ENCODE measurements around the gene WDFY4. TPM values are rescaled to one million over a fixed set of nuclear protein-coding genes. Genes with fewer than 3 reads are reported as not detected.

WDFY4 gene
- total and polyA plus RNA-seq, 2 experiments from 2014 or later: 0.14 TPM; not detected in 1

DNA sequence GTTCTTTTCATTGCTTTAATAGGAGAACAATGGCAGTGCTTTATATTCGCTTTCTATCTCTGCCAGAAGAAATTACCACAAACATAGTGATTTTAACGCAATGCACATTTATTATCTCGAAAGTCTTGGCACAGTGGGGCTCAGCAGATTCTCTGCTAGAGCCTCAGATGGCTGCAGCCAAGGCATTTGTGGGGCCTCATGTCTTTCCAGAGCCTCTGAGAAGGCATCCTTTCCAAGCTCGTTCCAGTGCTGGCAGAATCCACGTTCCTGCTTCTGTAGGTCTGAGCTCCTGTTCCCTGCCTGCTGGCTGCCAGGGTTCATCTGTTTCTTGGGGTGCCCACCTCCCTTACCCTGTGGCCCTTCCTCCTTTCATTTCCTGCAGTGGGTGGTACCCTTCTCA, 194.8 kb downstream of the WDFY4 start:
- no peak overlapping the region for H3K4me3 Mint-ChIP-seq
- ATAC-seq: no peak

DNA sequence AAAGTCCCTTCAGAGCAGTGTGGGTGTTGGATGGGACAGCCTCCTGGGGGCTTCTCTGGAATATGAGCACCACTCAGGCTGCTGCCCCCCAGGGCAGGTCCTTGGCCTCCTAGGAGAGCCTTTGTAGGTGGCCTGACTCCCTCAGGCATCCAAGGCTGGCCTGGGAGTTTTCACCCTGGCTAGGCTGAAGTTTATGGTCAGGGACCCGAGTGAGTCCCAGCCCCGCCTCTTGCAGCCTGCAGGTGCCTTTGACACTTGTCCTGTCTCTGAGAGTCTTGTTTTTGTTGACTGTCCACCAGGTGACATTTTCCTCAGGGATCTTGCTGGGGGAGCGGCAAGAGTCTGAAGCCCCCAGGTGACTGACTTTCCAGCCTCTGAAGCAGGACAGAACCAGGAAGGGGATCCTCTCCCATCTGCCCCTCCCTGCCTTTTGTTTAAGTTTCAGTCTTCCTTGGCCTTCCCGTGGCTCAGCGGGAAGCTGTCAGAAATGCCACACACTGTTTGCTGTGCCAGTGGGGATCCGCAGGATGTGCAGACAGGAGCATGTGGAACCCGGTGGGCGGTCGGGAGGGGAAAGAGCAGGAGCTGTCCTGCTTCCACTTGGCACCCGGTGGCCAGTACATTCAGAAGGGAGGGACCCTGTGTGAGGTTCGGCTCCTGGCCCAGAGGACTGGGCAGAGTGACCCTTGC, 195.5 kb downstream of the WDFY4 start:
- Histone ChIP-seq H3K4me2 (no peak overlapping the region), H3K27ac (ENCODE audit: low read depth) (no peak overlapping the region), H3K36me3 (ENCODE audit: insufficient read depth) (no peaks in the 10 kb centered on the region), H3F3A (replicated peaks; ENCODE audit: low read depth) (no peaks in the 10 kb centered on the region), H3K4me3 (no peak overlapping the region), H3K9me2 (ENCODE audit: insufficient read depth) (no peaks in the 10 kb centered on the region), H4K20me1 (replicated peaks; ENCODE audit: insufficient read depth) (no peaks in the 10 kb centered on the region; the same call in 1 of the 2 replicates), H2AFZ (no peak overlapping the region), H3K4me1 (ENCODE audit: insufficient read depth) (no peaks in the 10 kb centered on the region), H3K79me2 (replicated peaks; ENCODE audit: insufficient read depth) (no peaks in the 10 kb centered on the region), H3K27me3 (ENCODE audit: insufficient read depth) (no peaks in the 10 kb centered on the region)
- Mint-ChIP-seq H3K27me3 (ENCODE audit: insufficient read depth, low read depth, poor library complexity) (peaks cover 4% of the 10 kb centered on the region), H3K4me3 (no peak overlapping the region), H3K9me3 (no peaks in the 10 kb centered on the region), H3K27ac (no peak overlapping the region), H3K4me1 (peaks cover 6% of the 10 kb centered on the region; the same call in 2 of the 3 replicates), H3K36me3 (ENCODE audit: low read depth) (no peaks in the 10 kb centered on the region)
- ATAC-seq (peak; percentile 73), DNase-seq (ENCODE audit: low spot score) (no peak)
- no peak for TF ChIP-seq ZNF114 (CRISPR knock-in tag; IDR thresholded peaks at IDR 0.05)
- TF ChIP-seq, protein P1, sequence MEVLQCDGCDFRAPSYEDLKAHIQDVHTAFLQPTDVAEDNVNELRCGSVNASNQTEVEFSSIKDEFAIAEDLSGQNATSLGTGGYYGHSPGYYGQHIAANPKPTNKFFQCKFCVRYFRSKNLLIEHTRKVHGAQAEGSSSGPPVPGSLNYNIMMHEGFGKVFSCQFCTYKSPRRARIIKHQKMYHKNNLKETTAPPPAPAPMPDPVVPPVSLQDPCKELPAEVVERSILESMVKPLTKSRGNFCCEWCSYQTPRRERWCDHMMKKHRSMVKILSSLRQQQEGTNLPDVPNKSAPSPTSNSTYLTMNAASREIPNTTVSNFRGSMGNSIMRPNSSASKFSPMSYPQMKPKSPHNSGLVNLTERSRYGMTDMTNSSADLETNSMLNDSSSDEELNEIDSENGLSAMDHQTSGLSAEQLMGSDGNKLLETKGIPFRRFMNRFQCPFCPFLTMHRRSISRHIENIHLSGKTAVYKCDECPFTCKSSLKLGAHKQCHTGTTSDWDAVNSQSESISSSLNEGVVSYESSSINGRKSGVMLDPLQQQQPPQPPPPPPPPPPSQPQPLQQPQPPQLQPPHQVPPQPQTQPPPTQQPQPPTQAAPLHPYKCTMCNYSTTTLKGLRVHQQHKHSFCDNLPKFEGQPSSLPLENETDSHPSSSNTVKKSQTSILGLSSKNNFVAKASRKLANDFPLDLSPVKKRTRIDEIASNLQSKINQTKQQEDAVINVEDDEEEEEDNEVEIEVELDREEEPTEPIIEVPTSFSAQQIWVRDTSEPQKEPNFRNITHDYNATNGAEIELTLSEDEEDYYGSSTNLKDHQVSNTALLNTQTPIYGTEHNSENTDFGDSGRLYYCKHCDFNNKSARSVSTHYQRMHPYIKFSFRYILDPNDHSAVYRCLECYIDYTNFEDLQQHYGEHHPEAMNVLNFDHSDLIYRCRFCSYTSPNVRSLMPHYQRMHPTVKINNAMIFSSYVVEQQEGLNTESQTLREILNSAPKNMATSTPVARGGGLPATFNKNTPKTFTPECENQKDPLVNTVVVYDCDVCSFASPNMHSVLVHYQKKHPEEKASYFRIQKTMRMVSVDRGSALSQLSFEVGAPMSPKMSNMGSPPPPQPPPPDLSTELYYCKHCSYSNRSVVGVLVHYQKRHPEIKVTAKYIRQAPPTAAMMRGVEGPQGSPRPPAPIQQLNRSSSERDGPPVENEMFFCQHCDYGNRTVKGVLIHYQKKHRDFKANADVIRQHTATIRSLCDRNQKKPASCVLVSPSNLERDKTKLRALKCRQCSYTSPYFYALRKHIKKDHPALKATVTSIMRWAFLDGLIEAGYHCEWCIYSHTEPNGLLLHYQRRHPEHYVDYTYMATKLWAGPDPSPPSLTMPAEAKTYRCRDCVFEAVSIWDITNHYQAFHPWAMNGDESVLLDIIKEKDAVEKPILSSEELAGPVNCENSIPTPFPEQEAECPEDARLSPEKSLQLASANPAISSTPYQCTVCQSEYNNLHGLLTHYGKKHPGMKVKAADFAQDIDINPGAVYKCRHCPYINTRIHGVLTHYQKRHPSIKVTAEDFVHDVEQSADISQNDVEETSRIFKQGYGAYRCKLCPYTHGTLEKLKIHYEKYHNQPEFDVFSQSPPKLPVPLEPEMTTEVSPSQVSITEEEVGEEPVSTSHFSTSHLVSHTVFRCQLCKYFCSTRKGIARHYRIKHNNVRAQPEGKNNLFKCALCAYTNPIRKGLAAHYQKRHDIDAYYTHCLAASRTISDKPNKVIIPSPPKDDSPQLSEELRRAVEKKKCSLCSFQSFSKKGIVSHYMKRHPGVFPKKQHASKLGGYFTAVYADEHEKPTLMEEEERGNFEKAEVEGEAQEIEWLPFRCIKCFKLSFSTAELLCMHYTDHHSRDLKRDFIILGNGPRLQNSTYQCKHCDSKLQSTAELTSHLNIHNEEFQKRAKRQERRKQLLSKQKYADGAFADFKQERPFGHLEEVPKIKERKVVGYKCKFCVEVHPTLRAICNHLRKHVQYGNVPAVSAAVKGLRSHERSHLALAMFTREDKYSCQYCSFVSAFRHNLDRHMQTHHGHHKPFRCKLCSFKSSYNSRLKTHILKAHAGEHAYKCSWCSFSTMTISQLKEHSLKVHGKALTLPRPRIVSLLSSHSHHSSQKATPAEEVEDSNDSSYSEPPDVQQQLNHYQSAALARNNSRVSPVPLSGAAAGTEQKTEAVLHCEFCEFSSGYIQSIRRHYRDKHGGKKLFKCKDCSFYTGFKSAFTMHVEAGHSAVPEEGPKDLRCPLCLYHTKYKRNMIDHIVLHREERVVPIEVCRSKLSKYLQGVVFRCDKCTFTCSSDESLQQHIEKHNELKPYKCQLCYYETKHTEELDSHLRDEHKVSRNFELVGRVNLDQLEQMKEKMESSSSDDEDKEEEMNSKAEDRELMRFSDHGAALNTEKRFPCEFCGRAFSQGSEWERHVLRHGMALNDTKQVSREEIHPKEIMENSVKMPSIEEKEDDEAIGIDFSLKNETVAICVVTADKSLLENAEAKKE (CRISPR knock-in tag; IDR thresholded peaks at IDR 0.05): no peak
- TF ChIP-seq CREB1 (CRISPR knock-in tag; IDR thresholded peaks at IDR 0.05; ENCODE audit: low read depth): no peak
- TF ChIP-seq, protein P2, sequence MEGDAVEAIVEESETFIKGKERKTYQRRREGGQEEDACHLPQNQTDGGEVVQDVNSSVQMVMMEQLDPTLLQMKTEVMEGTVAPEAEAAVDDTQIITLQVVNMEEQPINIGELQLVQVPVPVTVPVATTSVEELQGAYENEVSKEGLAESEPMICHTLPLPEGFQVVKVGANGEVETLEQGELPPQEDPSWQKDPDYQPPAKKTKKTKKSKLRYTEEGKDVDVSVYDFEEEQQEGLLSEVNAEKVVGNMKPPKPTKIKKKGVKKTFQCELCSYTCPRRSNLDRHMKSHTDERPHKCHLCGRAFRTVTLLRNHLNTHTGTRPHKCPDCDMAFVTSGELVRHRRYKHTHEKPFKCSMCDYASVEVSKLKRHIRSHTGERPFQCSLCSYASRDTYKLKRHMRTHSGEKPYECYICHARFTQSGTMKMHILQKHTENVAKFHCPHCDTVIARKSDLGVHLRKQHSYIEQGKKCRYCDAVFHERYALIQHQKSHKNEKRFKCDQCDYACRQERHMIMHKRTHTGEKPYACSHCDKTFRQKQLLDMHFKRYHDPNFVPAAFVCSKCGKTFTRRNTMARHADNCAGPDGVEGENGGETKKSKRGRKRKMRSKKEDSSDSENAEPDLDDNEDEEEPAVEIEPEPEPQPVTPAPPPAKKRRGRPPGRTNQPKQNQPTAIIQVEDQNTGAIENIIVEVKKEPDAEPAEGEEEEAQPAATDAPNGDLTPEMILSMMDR (conservative IDR thresholded peaks at IDR 0.05; ENCODE audit: low read depth in 2 of 2): no peak
- TF ChIP-seq POLR2AphosphoS5 (IDR thresholded peaks at IDR 0.05; ENCODE audit: low read depth): no peak
- no peak for TF ChIP-seq EZH2phosphoT487 (IDR thresholded peaks at IDR 0.05; ENCODE audit: unreplicated experiment)
- no peak for TF ChIP-seq JUNB (IDR thresholded peaks at IDR 0.05; ENCODE audit: unreplicated experiment)
- TF ChIP-seq, protein P3, sequence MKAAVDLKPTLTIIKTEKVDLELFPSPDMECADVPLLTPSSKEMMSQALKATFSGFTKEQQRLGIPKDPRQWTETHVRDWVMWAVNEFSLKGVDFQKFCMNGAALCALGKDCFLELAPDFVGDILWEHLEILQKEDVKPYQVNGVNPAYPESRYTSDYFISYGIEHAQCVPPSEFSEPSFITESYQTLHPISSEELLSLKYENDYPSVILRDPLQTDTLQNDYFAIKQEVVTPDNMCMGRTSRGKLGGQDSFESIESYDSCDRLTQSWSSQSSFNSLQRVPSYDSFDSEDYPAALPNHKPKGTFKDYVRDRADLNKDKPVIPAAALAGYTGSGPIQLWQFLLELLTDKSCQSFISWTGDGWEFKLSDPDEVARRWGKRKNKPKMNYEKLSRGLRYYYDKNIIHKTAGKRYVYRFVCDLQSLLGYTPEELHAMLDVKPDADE (IDR thresholded peaks at IDR 0.05): no peak
- TF ChIP-seq NANOG (IDR thresholded peaks at IDR 0.05; ENCODE audit: borderline replicate concordance): no peak
- TF ChIP-seq EZH2 (IDR thresholded peaks at IDR 0.05; ENCODE audit: low read depth, unreplicated experiment): no peak
- no peak for TF ChIP-seq STAT1 (IDR thresholded peaks at IDR 0.05; ENCODE audit: unreplicated experiment)

More for the DNA sequence above, 194.8 kb downstream of the WDFY4 start:
- Histone ChIP-seq H2AFZ (no peak overlapping the region), H3K4me3 (no peak overlapping the region), H4K20me1 (replicated peaks; ENCODE audit: insufficient read depth) (no peaks in the 10 kb centered on the region), H3F3A (replicated peaks; ENCODE audit: low read depth) (no peaks in the 10 kb centered on the region), H3K79me2 (replicated peaks; ENCODE audit: insufficient read depth) (no peaks in the 10 kb centered on the region), H3K27me3 (ENCODE audit: insufficient read depth) (no peaks in the 10 kb centered on the region), H3K27ac (ENCODE audit: low read depth) (no peak overlapping the region), H3K4me1 (ENCODE audit: insufficient read depth) (no peaks in the 10 kb centered on the region), H3K4me2 (no peak overlapping the region), H3K9me2 (ENCODE audit: insufficient read depth) (no peaks in the 10 kb centered on the region), H3K36me3 (ENCODE audit: insufficient read depth) (no peaks in the 10 kb centered on the region)
- H3K27me3 Mint-ChIP-seq (ENCODE audit: insufficient read depth, low read depth, poor library complexity): peaks cover 4% of the 10 kb centered on the region
- no peaks in the 10 kb centered on the region for H3K9me3 Mint-ChIP-seq
- no peaks in the 10 kb centered on the region for H3K36me3 Mint-ChIP-seq (ENCODE audit: low read depth)
- H3K4me1 Mint-ChIP-seq: peaks cover 6% of the 10 kb centered on the region; the same call in 2 of the 3 replicates
- TF ChIP-seq POLR2AphosphoS5 (IDR thresholded peaks at IDR 0.05; ENCODE audit: low read depth) (no peak), CREB1 (CRISPR knock-in tag; IDR thresholded peaks at IDR 0.05; ENCODE audit: low read depth) (no peak)
- DNase-seq (ENCODE audit: low spot score): no peak
- H3K27ac Mint-ChIP-seq: no peak overlapping the region
